ENCODE results near the gene RERE.

GRCh38 chr1:8388732-8389562 lies 428.5 kb downstream of the RERE start:
- TF ChIP-seq EZH2 (IDR thresholded peaks at IDR 0.05) (no peak), POLR2AphosphoS5 (IDR thresholded peaks at IDR 0.05; ENCODE audit: borderline replicate concordance, low read depth, low read length) (no peak)

All from SK-N-MC (cell line).